AG04449 (cell line): Measurements from ENCODE around the gene TNS1.

Experiments used
- CTCF ChIA-PET: fragments of 350-600 bp; formaldehyde crosslinking; extraction: SDS; loops from one replicate; lab custom pipeline; 2021; ENCODE audit warnings: antibody characterized with exemption; lab: Yijun Ruan, JAX
- POLR2A ChIA-PET: fragments of 400-600, 350-600 bp; formaldehyde crosslinking; extraction: SDS; loops from one replicate; lab custom pipeline; 2020; ENCODE audit warnings: antibody characterized with exemption, inconsistent platforms; lab: Yijun Ruan, JAX
- DNase-seq: peaks from one replicate; pipeline ENCODE4 v3.0.0-alpha.2; 2010; ENCODE audit warnings: low read depth, low spot score
- H3K4me3 ChIP-seq: 2 replicates; pipeline ENCODE4 v1.5.1; 2011; ENCODE audit warnings: low read depth, mild to moderate bottlenecking, control low read depth, low read length
- TF ChIP-seq, protein P1 (sequence below): IDR thresholded peaks from one replicate; pipeline ENCODE4 v1.5.1; 2011; ENCODE audit warnings: mild to moderate bottlenecking, moderate library complexity, low read length, control low read depth, inconsistent platforms; ENCODE audit not compliant: insufficient read depth; ENCODE audit errors: missing control alignments

Gene TNS1

DNA sequence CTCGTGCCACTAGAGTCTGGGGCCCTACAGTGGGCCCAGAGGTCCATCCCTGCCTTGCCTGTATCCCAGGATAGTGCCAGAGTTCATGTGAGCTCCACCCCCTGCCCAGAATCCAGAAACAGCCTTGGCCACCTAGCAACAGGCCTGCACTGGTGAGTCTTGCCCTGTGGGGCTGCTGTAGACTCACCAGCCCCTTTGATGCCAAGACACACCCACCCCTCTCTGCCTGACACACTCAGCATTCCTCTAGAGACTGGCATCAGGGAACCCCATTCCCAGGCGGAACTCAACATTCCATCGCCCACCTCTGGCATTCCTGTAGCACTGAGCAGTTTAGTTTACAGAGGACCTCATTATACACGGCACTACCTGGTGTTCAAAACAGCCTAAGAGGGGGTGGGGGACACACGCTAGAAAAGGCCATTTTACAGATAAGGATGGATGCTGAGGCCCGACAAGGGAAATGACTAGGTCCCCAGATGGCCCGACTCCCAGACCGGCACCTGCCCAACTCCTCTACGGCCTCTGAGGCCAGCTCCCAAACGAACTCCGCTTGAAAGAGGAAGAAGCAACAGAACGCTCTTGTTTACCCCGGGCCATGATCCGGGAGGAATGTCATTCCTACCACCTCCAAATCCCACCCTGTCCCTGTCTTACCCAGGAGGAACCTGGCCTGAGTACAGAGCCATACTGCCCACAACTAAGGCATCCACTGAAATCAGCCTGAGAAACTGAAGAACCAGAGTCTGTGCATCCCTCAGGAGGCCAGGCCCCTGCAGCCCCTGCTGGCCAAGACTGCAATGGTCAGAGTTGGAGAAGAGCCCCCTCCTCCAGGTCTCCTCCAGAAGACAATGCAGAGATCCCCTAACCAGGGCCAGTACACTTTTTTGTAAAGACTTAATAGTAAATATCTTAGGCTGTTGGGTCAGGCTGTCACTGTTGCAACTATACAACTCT lies 180.2 kb downstream of the TNS1 start:
- no peak overlapping the region for H3K4me3 ChIP-seq
- POLR2A ChIA-PET, result no interaction called here
- TF ChIP-seq, protein P1, sequence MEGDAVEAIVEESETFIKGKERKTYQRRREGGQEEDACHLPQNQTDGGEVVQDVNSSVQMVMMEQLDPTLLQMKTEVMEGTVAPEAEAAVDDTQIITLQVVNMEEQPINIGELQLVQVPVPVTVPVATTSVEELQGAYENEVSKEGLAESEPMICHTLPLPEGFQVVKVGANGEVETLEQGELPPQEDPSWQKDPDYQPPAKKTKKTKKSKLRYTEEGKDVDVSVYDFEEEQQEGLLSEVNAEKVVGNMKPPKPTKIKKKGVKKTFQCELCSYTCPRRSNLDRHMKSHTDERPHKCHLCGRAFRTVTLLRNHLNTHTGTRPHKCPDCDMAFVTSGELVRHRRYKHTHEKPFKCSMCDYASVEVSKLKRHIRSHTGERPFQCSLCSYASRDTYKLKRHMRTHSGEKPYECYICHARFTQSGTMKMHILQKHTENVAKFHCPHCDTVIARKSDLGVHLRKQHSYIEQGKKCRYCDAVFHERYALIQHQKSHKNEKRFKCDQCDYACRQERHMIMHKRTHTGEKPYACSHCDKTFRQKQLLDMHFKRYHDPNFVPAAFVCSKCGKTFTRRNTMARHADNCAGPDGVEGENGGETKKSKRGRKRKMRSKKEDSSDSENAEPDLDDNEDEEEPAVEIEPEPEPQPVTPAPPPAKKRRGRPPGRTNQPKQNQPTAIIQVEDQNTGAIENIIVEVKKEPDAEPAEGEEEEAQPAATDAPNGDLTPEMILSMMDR, result peak; percentile 13
- peak; percentile 7 for DNase-seq
- CTCF ChIA-PET, result interaction anchor here (1.0 to 2.1 kb wide), 3 partner anchors 11 to 64 kb away, joined by 5 to 6 read pairs (median 5); no protein-coding TSS in a partner anchor

DNA sequence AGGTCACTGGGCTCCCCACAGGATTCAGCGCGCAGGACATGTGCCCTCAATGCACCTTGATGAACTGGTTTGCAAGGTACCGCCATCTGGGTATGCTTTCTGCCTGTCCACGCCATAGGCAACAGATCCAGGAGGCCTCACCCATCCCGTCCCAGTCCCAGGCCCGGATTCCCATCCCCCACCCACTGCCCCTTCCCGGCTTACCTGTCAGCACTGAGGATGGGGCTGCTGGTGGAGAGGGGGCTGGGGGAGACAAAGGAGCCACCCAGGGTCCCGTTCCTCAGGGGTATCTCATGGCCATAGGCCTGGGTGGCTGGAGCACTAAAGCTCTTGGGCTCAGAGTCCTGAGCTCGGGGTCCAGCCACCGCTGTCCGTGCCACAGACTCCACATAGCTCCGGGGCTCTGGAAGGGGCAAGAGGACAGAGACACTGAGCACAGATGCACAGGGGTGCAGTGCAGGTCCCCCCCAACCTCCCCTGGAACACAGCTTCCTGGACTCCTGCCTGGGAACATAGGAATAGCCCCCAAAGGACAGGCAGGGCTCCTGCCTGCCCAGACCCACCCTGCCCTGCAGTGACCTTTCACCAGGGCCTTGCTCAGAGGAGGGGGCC lies 181.2 kb downstream of the TNS1 start:
- no peak for DNase-seq
- H3K4me3 ChIP-seq, result no peak overlapping the region
- ChIA-PET POLR2A (no interaction called here), CTCF (interaction anchor here (1.0 to 1.8 kb wide), 4 partner anchors 10 to 65 kb away, joined by 4 to 6 read pairs (median 5); no protein-coding TSS in a partner anchor)
- TF ChIP-seq, protein P1, result no peak

DNA sequence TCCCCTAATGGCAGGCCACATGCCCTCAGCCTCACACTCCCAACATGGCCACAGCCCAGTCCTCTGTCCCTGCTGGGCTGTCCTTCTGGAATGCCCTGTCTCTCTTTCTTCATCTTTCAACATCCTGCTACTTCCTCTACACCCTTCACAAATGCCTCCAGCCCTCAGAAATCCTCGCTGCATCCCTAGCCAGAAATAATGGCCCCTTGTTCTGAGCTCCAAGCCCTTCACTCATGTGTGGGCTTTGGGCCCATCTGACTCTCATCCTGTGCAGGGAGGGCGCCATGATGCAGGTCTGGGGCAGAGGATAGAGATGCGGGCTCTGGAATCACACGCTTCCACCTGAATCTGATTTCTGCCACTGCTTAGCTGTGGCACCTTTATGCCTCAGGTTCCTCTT lies 181.9 kb downstream of the TNS1 start:
- CTCF ChIA-PET, result interaction anchor here (1.4 to 1.8 kb wide), 2 partner anchors 32 to 35 kb away, joined by 4 to 6 read pairs; no protein-coding TSS in a partner anchor
- no peak for DNase-seq
- POLR2A ChIA-PET, result no interaction called here
- TF ChIP-seq, protein P1, result no peak
- no peak overlapping the region for H3K4me3 ChIP-seq

GRCh38 chr2:217820091-217820819 lies 182.5 kb downstream of the TNS1 start:
- ChIA-PET CTCF (interaction anchor here (1.1 to 1.8 kb wide), 4 partner anchors 31 to 180 kb away, joined by 3 to 6 read pairs (median 4); no protein-coding TSS in a partner anchor), POLR2A (no interaction called here)
- no peak overlapping the region for H3K4me3 ChIP-seq
- DNase-seq, result no peak
- TF ChIP-seq, protein P1, result no peak

- DNase-seq, result no peak
- TF ChIP-seq, protein P1, result no peak
- no peak overlapping the region for H3K4me3 ChIP-seq
- ChIA-PET CTCF (no interaction called here), POLR2A (no interaction called here)
Observed at GRCh38 chr2:217818293-217818850, 184.4 kb downstream of the TNS1 start.
